ENCODE measurements around the gene PEX5.

The PEX5 gene

DNA sequence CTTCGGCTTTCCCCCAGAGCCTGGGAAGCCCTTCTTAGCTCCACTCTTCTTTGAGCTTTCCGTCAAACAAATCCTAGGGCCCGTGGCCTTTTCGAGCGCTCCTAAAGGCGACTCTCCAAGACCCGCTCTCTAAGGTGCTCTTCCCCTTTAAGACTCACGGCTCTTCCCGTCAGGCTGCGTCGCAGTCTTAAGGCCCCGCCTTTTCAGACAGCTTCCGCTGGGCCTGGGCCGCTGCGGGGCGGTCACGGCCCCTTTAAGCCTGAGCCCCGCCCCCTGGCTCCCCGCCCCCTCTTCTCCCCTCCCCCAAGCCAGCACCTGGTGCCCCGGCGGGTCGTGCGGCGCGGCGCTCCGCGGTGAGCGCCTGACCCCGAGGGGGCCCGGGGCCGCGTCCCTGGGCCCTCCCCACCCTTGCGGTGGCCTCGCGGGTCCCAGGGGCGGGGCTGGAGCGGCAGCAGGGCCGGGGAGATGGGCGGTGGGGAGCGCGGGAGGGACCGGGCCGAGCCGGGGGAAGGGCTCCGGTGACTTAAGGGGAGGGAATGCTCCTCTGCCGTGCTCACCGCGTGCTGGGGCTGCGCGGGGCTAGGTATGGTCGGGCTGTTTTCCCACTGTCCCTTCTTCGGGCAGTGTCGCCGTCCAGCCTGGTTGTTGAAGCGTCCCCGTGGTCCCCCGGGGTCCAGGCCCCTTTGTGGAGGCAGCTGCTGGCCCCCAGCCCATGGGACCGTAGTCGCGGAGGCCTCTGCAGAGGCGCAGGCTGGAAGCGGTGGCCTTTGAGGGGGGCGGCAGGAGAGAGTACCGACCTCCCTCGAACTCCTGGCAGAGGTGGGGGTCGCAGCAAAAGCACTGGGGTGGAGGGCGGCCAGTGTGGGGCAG is at the start of gene PEX5:
Gene PEX5 (plus strand): TSS at position 289 of the 870 bp plus-strand sequence. CDS start 692 bp downstream, outside the sequence.
- DNase-seq (ENCODE audit: low spot score), result peak; percentile 89

DNA sequence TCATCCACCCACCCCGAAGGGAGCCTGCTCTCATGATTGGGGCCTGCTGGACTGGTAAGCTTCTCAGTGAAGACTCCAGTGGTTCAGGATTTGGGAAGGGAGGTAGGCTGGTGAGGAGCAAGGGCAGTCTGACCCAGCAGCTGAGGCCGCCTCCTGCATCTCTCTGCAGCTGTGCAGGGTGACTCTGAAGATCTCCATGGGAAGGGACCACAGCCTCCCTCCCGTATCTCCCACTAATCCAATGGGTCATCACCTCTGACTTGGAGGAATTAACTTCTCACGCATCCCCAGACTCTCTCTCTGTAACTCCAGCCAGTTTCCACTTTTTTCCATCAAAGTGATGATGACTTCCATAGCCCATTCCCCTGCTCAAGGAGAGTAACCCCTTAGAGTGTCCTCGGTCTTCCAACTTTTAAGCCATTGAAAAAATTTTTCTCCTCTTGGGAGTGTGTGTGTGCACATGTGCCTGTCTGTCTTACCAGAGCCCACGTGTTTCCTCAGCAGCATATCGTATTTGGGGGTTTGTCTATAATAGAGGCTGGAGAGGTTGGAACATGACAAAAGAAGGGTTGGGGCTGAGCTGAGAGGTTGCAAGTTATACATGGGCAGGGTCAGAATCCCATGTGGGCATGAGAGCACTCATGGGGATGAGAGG is 48.0 kb upstream of the PEX5 start:
- no peak for DNase-seq (ENCODE audit: low spot score)

DNA sequence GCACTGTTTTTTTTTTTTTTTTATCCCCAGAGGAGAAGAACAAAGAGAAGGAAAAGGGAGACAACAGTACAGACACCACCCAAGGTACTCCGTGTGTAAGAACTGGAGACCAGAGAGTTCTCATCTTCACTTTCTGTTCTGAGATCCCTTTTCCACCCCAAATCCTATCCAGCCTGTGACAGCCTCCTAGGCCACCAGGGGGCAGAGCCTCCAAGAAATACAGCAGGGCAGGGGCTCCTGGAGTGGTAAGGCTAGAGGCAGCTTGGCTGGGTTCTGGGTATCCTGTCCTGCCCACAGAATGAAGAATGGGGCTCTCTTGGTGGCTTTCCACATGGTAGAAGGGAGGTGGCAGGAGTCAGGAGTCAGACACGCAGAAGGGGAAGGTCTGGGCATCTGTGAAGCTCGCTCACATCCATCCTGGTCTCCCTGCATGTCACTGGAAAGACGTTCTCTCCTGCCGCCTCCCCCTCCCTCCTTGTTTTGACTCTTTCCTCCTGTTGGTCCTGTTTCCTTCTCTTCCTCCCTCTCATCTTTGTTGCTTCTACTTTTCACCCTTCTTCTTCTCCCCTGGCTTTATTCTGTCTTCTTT is 47.3 kb upstream of the PEX5 start:
- DNase-seq (ENCODE audit: low spot score), result no peak

DNA sequence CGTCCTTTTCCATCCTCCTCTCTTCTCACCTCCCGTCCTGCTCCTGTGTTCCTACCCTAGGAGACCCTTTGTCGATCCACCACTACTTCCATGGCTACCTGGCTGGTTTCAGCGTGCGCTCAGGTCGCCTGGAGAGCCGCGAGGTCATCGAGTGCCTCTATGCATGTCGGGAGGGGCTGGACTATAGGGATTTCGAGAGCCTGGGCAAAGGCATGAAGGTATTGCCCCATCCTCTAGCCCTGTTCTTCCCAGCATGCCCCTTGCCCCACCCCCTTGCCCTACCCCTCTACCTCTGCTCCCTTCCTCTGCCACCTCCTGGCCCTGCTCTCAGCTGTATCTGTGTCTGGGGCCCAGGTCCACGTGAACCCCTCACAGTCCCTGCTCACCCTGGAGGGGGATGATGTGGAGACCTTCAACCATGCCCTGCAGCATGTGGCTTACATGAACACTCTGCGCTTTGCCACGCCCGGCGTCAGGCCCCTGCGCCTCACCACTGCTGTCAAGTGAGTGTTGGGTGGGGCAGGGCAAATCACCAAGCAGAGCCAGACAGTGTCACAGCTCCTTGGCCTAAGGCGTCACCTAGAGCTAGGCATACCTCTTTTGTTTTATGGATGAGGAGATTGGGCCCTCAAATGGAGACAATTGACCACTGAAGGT is 46.5 kb upstream of the PEX5 start:
- no peak for DNase-seq (ENCODE audit: low spot score)

DNA sequence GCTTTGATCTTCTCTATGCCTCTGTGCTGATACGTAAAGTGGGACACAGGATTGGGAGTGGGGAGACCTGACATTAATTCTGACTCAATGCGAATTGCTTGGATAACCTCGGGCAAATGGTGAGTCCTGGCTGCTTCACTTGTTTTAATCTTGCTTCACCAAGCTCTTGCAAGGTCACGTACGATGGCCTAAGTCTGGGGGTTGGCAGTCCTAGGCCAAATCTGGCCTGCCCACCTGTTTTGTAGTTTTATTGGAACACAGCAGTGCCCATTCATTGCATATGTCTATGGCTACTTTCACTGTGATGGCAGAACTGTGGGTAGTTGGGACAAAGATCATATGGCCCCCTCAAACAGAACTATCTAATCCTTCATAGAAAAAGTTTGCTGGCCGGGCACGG is 45.9 kb upstream of the PEX5 start:
- DNase-seq (ENCODE audit: low spot score), result no peak

DNA sequence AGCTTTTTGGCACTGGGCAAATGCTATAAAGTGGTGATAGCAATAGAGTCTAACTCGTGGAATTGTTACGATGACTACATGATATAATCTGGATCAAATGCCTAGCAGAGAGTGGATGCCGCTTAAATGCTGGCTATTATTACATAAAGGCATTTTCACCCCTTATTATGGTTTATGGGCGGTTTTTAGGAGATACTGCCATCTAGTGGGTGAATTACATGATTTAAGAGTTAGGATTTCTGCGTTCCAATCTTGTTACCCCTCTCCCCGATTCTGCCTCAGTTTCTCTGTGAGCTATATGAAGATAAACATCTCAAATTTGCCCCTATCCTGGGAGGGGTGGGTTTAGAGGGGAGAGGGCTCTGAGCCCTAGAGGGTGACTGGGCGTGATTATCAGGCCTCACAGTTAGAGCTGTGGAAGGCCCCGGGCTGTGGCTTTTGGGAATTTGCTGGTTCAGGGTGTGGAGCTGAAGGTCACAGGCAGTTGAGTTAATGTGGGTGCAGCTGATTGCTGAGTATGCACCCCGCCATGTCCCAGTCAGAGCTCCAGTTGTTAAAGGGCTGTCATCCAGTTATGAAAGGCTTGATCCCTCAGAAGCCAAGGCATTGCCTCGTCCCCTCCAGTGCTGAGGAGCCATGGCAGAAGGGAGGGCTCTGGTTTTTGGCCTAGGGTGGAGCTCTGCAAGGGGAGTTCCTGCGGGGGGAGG is 44.9 kb upstream of the PEX5 start:
- no peak for DNase-seq (ENCODE audit: low spot score)

DNA sequence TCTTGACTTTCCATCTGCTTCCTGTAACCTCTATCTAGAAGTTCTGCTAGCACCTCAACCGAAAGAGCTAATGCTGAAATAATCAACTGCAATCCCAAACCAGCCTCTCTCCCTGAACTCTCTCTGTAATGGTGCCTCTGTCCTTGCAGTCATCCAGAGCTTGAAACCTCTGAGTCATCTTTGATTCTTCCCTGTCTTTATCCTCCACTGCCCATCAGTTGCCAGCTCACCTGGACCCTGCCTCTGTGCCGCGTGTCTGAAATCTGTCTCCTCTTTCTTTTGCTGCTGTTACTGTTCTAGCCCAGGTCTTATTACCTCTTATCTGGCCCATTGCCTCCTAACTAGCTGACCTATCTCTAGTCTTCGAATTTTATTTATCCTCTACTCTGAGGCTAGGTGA is 43.8 kb upstream of the PEX5 start:
- DNase-seq (ENCODE audit: low spot score), result no peak

DNA sequence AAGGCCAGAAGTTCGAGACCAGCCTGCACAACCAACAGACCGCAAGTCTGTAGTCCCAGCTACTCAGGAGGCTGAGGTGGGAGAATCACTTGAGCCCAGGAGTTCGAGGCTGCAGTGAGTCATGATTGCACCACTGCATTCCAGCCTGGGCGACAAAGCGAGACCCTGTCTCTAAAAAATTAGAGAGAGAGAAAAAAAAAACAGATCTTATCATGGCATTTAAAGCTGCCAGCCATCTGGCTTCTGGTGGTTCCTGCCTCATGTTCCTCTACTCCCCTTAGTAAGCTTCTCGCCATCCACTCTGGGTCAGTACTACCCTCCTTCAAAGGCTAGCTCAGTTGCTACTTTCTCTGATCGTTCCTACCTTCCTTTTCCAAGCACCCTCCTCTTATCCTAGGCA is 43.3 kb upstream of the PEX5 start:
- no peak for DNase-seq (ENCODE audit: low spot score)

DNA sequence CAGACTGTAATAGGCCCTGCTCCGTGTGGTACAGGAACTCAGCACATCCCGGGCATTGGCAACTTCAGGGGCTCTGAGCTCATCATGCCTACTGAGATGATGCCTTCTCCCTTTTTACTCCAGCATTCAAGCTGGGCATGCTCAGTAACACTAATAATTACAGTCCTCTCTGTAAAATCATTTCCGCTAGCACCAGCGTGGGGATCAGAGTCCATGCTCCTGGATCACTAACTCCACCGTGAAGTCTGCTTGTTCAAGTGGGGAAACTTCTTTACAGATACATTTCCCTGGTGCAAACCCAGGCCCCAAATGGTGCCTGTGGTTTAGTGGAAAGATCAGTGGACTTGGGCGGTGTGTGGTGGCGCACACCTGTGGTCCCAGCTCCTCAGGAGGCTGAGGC is 42.6 kb upstream of the PEX5 start:
- DNase-seq (ENCODE audit: low spot score), result no peak

DNA sequence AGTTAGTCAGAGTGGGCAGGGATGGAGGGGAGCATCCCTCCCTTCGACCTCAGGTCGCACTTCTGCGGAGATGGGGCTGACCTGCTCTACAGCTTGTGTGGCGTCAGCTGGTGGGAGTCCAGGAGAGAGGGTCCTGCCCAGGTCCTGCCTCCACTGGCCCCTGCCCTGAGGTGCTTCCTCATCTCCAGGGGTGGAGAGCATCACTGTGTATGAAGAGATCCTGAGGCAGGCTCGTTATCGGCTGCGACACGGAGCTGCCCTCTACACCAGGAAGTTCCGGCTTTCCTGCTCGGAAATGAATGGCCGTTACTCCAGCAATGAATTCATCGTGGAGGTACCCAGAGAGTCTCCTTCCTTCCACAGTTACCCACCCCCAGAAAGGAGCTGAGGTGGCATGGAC is 39.1 kb upstream of the PEX5 start:
- DNase-seq (ENCODE audit: low spot score), result no peak

DNA sequence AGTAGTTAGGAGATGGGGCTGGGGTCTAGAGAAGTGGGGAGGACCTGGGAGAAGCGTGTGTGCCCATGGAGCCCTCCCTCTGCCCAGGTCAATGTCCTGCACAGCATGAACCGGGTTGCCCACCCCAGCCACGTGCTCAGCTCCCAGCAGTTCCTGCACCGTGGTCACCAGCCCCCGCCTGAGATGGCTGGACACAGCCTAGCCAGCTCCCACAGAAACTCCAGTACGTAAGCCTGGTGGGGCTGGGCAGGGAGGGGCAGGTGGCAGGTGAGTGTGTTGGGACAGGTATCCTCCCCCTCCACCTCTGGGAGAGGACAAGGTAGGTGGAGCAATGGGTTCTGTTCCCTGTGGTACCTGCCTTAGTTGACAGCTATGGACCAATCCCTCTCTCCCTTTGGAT is 38.6 kb upstream of the PEX5 start:
- DNase-seq (ENCODE audit: low spot score), result no peak

DNA sequence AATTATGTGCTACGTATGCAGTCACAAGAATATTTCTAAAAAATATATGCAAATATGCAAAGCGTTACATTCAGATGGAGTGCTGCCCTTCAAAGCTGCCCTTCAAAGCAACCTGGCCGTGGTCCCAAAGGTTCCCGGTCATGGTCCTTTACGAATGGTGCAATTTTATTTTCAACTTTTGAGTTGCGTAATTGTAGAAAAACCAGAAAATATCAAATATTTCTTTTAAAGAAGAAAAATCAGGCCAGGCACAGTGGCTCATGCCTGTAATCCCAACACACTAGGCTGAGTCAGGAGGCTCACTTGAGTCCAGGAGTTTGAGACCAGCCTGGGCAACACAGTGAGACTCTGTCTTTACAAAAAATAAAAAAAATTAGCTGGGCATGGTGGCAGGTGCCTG is 38.0 kb upstream of the PEX5 start:
- no peak for DNase-seq (ENCODE audit: low spot score)

DNA sequence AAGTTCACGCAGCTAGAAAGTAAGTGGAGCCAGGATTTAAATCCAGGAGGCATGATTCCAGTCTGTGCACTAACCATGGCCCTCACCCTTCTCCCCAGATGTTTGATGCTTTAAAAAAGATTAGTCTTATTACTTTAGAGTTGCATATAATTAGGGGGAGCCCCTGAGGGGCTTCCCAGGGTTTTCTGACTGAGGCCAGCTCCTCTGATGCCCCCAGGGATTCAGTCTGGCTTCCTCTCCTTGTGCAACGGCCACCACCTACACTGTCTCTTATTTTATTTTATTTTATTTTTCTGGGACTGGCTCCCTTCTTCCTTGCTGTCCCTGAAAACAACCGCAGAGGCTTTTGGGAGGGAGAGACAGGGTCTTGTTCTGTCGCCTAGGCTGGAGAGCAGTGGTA is 36.7 kb upstream of the PEX5 start:
- DNase-seq (ENCODE audit: low spot score), result no peak

DNA sequence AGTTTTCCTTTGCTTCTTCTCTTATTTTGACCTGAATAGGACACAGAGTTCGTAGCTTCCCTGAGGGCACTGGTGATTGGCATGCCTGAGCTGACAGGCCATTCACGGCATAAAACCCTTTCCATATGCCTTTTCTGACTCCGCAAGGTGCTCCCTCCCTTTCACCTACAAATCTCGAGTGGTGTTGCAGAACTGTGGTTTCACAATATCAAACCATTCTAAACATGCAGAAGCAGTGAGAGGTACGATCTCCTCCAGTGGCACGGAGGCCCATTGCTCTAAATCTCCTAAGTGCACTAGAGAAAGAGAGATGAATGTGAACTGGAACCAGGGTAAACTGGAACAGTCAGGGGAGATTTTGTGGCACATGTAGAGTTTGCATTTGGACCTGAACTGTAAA is 35.4 kb upstream of the PEX5 start:
- DNase-seq (ENCODE audit: low spot score), result no peak

DNA sequence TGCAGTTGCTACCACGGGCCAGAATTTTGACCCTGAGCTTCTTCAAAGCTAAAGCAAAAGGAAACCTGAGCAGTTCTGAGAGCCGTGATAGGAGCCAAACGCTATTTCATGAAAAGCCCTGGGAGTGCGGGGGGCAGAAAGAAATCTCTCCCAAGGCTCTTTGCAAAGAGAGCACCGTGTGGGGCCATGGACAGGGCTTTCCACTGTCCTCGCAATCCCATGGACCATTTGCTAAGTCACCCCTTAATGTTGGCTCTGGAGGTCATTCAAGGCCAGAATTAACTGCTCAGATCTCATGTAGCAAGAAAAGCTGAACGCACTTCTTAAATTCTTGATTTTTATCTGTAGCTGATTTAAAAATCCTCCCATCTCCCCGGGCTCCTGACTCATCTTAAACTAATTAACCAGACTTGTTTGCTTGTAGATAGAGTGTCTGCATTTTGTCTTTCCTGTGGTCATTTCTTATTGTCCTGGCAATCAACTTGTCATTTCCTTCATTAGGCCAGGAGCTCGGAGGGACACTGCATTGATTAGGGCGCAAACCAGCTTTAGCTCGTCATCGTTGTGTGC is 34.5 kb upstream of the PEX5 start:
- DNase-seq (ENCODE audit: low spot score), result no peak

DNA sequence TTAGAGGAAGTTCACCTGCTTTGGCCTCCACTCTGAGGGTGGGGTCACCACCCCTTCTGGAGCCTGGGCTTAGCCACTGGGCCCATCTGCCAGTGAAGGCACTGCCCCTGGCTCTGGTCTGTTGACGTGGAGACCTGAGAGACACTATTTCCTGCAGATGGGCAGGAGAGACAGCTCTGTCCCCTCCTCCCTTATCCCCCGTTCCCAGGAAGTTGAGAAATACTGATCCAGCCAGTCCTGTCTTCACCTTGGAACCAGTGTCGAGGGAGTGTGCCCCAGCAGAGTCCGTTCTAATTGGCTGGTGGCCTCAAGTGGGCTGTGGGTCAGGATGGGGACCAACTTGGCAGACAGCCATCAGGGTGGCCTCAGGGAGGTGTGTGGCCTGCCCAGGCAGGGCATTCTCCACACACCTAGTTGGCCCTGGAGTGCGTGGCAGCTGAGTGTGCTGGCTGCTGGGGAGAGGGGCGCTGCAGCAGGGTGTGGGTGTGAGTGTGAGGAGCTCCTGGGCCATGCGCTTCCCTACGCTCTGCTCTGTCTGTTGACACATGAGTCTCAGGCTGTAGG is 33.9 kb upstream of the PEX5 start:
- no peak for DNase-seq (ENCODE audit: low spot score)

DNA sequence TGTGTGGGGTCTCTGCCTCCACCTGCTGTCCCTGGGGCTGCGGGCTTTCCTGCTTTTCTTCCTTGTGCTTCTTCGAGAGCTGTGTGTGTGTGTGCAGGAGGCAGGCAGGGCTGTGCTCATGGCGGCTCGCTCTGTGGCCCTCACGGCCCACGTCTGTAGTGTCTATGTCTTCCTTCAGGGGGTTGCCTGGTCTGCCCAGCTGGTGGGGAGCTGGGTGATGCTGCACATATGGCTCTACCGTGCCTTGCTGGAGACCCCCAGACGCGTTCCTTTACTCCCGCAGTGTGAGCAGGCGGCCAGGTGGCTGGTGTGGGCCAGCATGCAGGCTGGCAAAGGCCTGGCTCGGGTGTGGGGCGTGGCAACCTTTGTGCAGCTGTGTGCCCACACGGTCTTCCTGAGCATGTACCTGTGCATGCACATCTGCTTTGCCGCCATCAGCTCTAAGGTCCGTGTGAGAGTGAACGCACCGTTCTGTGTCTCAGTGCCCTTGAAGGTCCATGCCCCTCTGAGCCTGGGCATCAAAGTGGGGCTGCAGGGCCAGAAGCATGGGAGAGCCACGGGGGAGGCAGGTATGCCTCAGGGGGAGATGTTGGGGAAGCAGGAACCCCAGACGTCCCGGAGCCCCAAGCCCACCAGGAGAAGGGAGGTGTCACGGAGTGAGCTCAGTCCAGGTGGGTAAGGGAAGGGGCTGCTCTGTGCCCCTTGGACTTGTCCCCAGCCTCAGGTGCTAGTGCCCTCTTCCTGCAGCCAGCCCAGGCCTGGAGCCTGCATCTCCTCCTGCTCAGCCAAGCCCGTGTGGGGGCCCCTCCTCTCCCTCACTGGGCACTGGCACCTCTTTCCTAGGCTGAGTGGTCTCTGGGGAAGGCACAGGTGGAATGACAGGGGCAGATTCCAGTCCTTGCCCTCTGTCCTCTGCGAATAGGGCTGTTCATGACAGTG is 33.0 kb upstream of the PEX5 start:
- no peak for DNase-seq (ENCODE audit: low spot score)

DNA sequence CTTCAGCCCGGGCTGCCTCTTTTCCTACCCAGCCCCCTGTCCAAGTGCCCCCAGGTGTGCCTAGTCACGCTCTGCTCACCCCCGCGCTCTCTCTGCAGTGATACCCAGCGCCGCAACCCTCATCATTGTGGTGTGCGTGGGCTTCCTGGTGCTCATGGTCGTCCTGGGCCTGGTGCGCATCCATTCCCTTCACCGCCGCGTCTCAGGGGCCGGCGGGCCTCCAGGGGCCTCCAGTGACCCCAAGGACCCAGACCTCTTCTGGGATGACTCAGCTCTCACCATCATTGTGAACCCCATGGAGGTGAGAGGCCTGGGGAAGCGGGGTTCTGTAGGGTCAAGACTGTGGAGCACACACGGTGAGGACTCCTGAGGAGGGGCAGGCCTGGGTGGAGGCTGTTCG is 32.1 kb upstream of the PEX5 start:
- no peak for DNase-seq (ENCODE audit: low spot score)

DNA sequence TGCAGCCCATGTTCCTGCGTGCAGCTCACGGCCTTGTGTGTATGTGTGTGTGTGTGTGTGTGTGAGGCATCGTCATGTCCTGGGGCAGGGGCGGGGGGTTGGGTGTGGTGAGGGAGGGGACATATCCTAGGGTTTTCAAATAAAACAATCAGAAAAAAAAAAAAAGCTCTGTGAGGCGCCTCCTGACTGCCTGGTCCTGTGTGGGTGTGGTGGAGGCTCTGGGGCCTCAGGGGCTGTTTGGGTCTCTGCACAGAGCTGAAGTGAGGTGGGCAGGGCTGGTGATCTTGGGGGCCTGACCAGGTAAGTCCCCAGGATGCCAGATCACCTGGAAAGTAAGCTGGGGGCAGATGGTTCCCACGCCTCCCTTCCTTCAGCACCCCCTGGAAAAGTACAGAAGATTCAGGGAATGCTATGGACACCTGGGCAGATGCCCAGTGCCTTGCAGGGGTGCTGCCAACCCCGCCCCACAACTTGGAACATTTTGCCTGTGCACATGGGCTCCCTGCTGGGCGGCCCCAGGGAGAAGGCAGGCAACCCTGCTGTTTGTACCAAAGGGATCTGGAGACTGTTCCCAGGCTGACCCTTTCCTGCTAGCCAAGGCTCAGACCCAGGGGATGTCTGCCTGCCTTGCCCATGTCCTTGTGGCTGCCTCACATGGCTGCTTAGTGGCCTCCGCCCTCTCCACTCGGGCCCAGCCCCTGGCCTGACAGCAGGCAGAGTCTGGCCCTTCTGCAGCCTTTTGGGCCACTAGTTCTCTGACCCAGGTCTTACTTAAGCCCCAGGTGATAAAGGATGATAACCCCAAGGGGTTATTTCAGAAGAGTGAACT is 30.5 kb upstream of the PEX5 start:
- DNase-seq (ENCODE audit: low spot score), result no peak
